Sigmoid colon (tissue), 4 donors: Measurements from ENCODE around the gene ADCY2.

Experiments
- EP300 ChIP-seq, 4 donors: sonication (generic); formaldehyde crosslinking; IDR thresholded peaks; one replicate each; pipeline ENCODE4 v1.6.1; 2017; ENCODE audit warnings: antibody characterized with exemption in 4 of 4
- POLR2A ChIP-seq, 2 donors: fragments of 450-650 bp; IDR thresholded peaks; one replicate each; pipeline ENCODE4 v1.6.1; 2016; ENCODE audit warnings: antibody characterized with exemption in 2 of 2, mild to moderate bottlenecking in 2 of 2, moderate library complexity in 2 of 2
- TF ChIP-seq, protein P1 (sequence below), 4 experiments: fragments of 450-650 bp in 3 of 4; fragments of 200-600 bp in 1 of 4; IDR thresholded peaks; one replicate each; pipeline ENCODE4 v1.5.1; 2016 to 2019; ENCODE audit warnings: antibody characterized with exemption in 4 of 4, mild to moderate bottlenecking in 3 of 4, moderate library complexity in 2 of 4

GRCh38 chr5:7415587-7416535 is 19.9 kb downstream of the ADCY2 start:
- TF ChIP-seq POLR2A (IDR thresholded peaks at IDR 0.05) (no peak), EP300 (IDR thresholded peaks at IDR 0.05) (no peak)
- TF ChIP-seq, protein P1, sequence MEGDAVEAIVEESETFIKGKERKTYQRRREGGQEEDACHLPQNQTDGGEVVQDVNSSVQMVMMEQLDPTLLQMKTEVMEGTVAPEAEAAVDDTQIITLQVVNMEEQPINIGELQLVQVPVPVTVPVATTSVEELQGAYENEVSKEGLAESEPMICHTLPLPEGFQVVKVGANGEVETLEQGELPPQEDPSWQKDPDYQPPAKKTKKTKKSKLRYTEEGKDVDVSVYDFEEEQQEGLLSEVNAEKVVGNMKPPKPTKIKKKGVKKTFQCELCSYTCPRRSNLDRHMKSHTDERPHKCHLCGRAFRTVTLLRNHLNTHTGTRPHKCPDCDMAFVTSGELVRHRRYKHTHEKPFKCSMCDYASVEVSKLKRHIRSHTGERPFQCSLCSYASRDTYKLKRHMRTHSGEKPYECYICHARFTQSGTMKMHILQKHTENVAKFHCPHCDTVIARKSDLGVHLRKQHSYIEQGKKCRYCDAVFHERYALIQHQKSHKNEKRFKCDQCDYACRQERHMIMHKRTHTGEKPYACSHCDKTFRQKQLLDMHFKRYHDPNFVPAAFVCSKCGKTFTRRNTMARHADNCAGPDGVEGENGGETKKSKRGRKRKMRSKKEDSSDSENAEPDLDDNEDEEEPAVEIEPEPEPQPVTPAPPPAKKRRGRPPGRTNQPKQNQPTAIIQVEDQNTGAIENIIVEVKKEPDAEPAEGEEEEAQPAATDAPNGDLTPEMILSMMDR (IDR thresholded peaks at IDR 0.05) = no peak
